AG08396 (cell line): ENCODE measurements around the gene RAB8A.
"Not testable (repeated sequence)": the region's sequence is repeated elsewhere in the genome, so short reads cannot be mapped to it uniquely, and the experiment has no call there.

Experiments used
- DNase-seq: peaks from one replicate; pipeline ENCODE4 v3.0.0; 2012; ENCODE audit warnings: low spot score, mixed read lengths

The RAB8A gene

GRCh38 chr19:16112778-16113177 is 1.1 kb downstream of the RAB8A start:
- no peak for DNase-seq

GRCh38 chr19:16113727-16114126 is 2.0 kb downstream of the RAB8A start:
- DNase-seq = no peak

GRCh38 chr19:16115301-16116039 is 3.8 kb downstream of the RAB8A start:
- no peak for DNase-seq

- no peak for DNase-seq
These were observed 4.4 kb downstream of the RAB8A start for GRCh38 chr19:16116067-16116466.

- no peak for DNase-seq
These were observed 5.9 kb downstream of the RAB8A start for GRCh38 chr19:16117594-16118033.

DNA sequence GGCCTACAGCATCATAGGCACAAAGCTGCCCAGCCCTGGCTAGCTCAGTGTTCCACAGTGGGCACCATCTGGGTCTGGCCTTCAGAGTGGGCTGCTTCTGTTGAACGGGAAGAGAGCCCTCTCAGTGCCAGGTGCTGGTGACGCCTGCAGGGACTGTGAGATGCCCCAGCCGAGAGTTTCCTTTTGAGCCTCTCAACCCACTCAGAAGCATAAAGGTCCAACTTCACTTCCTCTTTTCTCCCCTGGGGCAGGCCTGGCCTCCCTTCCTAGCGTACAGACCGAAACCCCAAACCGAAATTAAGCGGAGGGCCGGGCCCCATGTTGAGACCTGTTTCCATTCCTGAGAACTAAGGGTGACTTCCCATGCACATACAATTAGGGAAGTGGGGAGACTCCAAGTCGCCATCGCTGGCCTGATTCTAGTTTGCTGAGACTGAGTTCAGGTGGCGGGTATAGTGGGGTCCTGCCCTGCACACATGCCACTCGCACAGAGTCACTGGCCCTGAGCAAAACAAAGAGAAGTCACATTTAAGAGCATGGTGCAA is 6.9 kb downstream of the RAB8A start:
- DNase-seq = no peak

DNA sequence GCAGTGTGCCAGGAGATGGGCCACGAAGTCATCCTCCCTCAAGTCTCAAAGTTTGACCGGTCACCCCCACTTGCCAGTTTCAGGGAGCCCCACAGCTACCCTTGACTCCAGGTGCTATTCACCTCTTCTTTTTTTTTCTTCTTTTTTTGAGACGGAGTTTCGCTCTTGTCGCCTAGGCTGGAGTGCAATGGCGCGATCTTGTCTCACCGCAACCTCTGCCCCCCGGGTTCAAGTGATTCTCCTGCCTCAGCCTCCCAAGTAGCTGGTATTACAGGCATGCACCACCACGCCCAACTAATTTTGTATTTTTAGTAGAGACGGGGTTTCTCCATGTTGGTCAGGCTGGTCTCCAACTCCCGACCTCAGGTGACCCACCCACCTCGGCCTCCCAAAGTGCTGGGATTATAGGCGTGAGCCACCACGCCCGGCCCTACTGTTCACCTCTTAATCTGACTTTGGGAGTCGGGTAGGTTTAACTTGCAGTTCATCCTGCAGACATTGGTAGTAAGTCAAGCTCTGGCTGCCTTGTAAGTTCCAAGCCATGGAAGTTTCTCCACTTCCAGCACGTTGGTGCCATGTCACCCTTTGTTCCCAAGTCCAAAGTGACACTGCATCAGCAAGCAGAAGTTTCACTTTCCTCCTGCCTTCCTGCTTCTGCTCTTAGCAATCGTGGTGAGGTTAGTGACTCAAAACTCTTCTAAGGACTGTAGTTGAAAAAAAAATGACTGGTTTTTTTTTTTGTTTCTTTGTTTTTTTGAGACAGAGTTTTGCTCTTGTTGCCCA is 7.6 kb downstream of the RAB8A start:
- not testable (repeated sequence) for DNase-seq

GRCh38 chr19:16121141-16121540 is 9.5 kb downstream of the RAB8A start:
- DNase-seq = no peak

DNA sequence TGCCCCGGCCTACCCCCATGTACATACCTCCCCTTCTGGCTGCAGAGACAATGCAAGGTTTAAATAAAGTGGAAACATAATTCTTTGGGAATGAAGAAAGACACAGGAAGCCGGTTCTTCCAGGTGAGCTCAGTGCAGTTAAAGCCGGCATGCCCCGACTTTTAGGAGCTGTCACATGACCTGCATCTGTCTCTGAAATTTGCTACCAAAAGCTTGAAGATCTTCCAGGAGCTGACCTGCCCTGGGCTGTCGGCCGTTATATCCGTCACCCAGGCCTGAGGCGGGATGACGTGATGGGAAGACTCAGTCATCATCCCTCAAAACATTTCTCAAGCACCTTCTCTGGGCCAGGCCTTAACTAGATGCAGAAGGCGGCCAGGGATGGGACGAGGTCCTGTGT is 10.3 kb downstream of the RAB8A start:
- DNase-seq = no peak

- DNase-seq = no peak
These were observed 13.3 kb downstream of the RAB8A start for GRCh38 chr19:16124953-16125352.

DNA sequence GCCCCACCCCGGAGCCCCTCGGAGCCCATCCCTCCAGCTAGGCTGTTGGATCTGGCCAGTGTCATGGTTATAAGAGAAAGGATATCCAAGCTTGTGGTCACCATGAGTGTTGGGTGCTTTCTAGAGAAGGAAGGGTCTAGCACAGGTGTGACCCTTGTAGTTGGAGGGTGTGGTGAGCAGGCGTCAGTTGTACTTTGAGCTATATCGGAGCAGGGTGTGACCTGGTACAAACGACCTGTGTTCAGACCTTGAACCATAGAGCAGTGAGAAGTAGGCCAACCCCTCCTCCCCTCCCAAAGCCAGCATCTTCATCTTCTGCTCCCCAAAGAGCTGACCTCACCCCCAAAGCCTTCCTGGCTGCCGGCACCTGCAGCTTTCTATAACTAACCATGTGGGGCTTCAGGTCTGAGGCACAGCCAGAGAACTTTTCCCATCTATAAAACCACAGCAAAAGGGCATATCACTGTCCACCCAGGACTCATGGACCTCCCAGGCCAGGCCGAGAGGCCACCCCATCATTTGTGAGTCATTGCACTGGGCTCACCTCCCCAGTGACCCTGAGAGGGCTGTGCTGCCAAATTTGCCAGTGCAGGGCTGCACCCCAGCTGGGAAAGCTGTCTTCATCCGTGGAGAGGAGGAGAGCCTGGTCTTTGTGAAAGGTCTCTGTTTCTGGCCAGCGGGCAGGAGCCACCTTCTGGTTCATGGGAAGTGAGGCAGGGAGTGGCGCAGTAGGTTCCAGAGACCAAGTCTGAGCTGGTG is 14.2 kb downstream of the RAB8A start:
- DNase-seq = peak; percentile 50

GRCh38 chr19:16127080-16127479 is 15.4 kb downstream of the RAB8A start:
- no peak for DNase-seq

DNA sequence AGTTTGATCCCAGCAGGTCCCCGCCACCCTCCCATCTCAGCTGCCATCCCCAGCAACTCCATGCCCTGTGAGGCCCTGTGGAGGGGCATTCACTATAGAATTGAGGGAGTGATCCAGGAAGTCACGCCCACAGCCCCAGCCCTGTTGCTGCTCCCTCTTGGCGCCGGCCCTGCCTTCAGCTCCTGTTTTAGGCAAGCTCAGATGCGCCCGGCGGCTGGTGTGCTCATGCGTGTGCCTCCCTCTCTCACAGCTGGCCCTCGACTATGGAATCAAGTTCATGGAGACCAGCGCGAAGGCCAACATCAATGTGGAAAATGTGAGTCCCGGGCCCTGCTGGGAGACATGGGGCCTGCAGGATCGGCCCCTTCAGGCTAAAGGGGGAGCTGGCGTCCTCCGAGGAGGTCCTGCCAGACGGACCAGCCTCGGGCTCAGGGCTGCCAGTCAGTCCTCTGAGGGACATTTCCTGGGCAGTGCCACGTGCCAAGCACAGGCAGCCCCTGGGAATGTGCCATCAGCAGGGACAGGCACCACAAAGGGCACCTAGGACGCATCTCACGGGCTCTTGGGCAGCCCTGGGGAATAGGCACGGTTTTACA is 16.2 kb downstream of the RAB8A start:
- no peak for DNase-seq

GRCh38 chr19:16131648-16132047 is 20.0 kb downstream of the RAB8A start:
- no peak for DNase-seq

DNA sequence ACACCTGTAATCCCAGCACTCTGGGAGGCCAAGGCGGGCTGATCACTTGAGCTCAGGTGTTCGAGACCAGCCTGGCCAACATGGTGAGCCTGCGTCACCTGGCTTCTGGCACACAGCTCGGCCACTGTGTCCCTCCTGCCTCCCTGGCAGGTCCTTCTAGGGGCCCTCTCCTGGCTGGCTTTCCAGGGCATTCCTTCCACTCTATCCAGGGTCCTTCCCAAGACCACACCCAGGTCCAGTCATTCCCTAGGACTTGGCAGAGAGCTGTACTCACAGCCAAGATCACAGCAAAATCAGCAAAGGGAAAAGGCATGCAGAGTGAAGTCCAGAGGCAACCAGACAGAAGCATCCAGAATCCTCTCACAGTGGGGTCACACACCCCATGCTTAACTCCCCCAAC is 22.1 kb downstream of the RAB8A start:
- DNase-seq = no peak

DNA sequence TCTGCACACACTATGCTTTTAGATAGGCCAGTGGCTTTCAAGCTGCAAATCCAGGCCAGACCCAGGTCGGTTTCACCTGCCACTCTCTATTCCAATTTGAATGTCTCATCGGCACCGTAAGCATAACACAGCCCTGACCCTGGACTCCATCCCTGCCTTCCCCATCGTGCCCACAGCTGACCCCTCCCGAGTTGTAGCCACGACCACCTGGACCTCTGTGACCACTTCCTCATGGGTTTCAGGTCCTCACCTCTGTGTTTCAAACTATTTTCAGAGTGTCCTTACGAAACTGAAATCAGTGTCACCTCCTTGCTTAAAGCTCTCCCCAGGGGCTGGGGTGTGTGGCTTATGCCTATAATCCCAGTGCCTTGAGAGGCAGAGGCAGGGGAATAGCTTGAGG is 22.8 kb downstream of the RAB8A start:
- DNase-seq = no peak

GRCh38 chr19:16135430-16136127 is 23.9 kb downstream of the RAB8A start:
- no peak for DNase-seq

DNA sequence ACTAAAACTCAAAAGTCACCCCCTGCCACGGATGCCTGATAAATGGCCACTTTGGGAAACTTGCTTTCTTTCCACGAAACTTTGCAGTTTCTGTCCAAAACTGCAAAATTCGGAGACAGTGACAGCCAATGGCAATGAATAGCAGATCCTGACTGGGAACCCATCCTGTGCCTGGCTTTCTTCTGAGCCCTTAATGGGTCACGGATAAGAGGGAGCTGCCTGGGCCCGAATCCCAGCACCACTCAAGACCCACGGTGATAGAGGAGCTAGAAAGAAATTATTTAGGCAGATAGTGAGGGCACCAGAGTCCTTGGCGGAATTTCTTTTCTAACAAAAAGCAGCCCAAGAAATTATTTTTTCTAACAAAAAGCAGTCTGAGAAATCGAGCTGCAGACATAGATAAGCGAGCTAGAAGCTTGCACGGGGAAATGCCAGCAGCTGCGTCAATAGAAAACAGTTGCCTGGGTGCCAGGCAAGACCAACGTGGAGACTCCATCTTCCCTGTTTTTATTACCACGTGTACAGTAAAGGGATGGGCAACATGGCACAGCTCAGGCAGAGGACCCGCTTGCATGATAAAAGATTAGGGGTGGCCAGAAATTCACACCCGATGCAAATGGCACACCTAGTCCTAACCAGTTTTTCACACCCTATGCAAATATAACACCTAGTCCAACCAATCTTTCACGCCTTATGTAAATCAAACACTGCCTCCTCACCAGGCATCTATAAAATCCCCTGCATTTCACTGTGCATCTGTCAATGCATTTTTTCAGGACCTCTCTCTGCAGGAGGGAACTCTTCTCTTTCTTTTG is 24.7 kb downstream of the RAB8A start:
- no peak for DNase-seq

DNA sequence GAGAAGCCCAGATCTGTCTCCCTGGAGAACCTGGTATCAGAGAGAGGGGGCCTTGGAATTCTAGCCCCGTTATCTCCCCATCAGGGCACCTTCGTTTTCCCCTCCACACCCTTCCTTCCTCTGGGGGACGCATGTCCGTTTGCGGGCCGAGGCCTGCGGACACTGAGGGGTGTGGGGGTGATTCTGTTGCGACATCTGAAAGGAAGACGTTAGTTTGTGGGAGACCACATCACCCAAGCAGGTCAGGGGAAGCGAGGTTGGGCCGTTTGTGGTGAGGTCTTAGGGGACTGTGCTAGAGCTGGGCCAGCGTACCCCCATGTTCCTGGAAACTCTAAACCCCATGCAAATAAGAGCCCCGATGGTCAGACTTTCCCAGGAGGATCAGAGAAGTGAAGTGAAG is 28.1 kb downstream of the RAB8A start:
- no peak for DNase-seq

- DNase-seq = no peak
These were observed 29.4 kb downstream of the RAB8A start for GRCh38 chr19:16141043-16141442.
